Caki2 (cell line): ENCODE data around the gene FAM163B. TPM values are rescaled to one million over a fixed set of nuclear protein-coding genes. Genes with fewer than 3 reads are reported as not detected.
A peak's percentile ranks its signal among the peaks of the same experiment; 100 is the strongest.
"Not testable (repeated sequence)": the region's sequence is repeated elsewhere in the genome, so short reads cannot be mapped to it uniquely, and the experiment has no call there.

ENCODE experiments used
- DNase-seq: peaks from one replicate; pipeline ENCODE4 v3.0.0-alpha.2; 2015; ENCODE audit warnings: low read depth
- in situ Hi-C: cut with HindIII; loops from 2 replicates; pipeline ENCODE4 v1.10.0; 2016; ENCODE audit warnings: low sequenced_read_pairs, low pct_unique_long_range_greater_than_20kb, mixed read lengths
- total RNA-seq: library from RNA; depleted of rRNA; stranded (reverse); fragments of >200 nt; shearing (Covaris generic); gene quantifications from 2 replicates; pipeline ENCODE4 v1.2.3, GENCODE V29; 2014; ENCODE audit warnings: low replicate concordance

The FAM163B gene
- total RNA-seq, 1 experiment from 2014 or later = not detected

DNA sequence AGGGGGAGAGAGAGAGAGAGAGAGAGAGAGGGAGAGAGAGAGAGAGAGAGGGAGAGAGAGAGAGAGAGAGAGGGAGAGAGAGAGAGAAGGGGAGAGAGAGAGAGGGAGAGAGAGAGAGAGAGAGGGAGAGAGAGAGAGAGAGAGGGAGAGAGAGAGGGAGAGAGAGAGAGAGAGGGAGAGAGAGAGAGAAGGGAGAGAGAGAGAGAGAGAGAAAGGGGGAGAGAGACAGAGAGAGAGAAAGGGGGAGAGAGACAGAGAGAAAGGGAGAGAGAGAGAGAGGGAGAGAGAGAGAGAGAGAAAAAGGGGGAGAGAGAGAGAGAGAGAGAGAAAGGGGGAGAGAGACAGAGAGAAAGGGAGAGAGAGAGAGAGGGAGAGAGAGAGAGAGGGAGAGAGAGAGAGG lies 45.4 kb downstream of the FAM163B start:
- DNase-seq, in situ Hi-C loops: not testable (repeated sequence)

DNA sequence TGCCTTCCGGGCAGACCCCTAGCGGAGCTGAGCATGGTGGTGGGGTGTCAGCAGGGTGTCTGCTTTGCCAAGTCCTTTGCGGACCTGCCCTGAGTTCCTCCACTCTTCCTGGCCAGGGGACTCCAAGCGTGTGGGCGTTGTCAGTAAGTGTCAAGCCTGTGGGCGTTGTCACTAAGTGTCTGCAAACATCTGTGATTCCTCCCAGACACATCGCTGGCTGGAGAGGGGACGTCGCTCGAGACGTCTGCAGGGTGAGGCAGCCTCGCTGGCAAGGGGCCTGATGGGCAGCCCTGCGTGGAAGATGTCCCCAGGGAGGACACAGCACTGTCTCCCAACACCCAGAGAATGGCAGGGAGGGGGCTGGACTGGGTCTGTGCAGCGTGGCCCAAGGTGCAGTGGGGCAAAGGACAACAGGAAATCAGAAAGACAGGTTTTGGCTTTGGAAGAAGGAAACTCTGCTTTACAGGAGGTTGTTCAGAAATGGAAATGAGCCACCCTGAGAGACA lies 45.8 kb downstream of the FAM163B start:
- no peak for DNase-seq
- in situ Hi-C loops = no loop called here

DNA sequence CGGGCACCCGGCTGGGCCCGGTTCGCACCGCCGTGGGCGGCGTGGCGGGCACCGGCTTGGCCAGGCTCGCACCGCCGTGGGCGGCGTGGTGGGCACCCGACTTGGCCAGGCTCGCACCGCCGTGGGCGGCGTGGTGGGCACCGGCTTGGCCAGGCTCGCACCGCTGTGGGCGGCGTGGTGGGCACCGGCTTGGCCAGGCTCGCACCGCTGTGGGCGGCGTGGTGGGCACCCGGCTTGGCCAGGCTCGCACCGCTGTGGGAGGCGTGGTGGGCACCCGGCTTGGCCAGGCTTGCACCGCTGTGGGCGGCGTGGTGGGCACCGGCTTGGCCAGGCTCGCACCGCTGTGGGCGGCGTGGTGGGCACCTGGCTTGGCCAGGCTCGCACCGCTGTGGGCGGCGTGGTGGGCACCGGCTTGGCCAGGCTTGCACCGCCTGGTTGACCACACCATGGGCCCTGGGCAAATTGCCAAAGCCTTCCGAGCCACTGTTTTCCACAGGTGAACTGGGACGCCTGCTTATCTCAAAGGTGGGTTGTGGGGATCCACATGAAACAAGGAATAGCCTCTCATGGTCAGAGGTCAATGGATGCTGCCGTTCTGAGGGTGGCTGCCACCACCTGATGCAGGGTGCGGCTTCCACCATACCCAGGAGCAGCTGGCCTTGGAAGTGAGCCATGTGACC lies 46.4 kb downstream of the FAM163B start:
- DNase-seq = no peak
- in situ Hi-C loops = no loop called here

DNA sequence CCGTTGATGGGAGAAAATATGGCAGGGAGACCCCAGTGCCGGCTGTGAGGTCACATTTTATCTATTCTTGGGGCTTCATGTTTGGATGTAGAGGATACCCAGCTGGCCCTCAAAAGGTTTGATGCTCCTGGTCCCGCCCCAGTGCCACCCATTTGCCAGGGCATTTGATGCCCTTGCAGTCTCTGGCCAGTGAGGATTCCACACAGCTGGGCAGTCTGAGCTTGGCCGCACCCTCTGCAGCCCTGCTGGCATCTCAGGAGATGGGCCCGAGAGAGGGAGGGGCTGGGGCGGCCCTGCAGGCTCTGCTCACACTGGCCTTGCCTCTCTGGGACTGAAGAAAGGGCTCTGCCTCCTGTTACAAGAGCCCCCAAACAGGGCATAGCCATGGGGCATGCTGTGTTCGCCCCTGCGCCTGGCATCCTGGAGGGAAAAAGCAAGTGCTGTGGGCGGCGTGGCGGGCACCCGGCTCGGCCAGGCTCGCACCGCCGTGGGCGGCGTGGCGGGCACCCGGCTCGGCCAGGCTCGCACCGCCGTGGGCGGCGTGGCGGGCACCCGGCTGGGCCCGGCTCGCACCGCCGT lies 47.1 kb downstream of the FAM163B start:
- no peak for DNase-seq
- in situ Hi-C loops = no loop called here

DNA sequence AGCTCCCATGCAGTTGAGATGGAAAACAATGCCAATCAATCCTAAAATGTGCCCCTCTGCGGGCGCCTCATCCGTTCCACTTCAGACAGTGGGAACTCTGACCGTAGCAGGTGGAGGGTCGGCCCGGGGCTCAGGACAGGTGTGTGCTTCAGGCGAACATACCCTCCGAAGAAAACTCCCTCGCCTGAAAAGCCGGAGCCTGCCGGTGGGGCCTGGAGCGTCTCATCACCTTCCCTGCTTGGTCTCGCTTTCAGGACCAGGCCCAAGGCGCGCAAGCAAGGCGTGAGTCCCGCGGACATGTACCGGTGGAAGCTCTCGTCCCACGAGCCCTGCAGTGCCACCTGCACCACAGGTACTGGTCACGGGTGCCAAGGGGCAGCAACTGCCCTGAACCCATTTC lies 48.2 kb downstream of the FAM163B start:
- in situ Hi-C loops = no loop called here
- DNase-seq = no peak

DNA sequence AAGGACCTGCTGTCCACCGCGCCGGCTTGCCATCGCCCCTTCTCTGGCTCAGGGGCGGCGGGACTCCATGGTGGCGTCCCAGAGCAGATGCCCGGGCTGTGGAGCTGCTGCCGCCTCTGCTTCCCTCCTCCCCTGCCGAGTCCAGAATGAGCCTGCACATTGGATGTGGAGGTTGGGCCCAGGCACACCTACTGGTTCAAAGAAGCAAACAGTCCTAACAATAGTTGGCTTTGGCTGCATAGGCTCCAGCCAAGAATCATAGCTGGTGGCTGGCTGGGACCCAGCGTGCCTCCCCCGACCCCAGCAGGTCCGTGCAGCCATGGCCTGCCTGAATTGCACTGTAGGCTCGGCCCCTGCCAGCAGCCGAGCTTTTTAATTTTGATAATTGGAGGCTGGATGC lies 48.9 kb downstream of the FAM163B start:
- DNase-seq = no peak
- in situ Hi-C loops = no loop called here

DNA sequence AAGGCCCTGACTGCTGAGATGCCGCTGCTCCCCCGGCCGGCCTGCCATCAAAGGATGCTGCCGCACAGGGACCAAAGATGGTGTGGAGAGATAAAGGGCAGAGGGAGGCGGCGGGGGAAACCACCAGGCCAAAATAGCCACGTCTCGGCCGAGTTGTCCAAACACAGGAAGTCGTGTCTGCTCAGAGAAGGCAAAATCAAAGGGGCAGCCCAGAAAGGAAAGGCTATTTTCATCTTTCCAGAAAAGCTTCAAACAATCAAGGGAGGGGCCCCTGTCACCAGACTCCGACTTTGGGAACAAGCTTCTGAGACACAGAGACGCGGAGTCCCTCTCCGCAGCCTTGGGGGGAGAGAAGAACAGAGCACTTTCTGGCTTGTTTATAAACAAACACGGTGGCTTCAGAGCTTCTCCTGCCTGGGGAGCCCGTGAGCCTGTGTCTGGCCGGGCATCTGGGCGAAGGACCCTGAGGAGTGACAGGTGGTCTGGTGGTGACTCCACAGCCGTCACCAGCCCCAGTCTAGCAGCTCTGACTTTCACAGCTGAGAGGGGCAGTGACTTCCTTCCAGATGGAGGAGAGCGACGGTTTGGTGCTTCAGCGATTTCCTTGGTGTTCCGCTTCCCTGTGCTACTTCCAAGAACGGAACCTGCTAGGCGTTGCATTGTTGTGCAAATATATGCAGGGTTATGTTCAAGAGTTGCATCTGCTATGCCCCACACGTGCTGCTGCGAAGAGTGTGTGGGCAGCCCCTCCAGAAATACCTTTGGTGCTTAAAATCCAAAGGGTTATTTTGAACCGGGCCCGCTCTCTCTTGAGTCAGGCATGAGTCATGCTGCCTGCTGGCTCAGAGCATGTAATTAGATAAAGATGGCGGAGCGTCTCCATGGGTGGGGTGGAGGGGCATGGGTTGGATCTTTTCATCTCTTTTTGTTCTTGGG lies 50.7 kb downstream of the FAM163B start:
- in situ Hi-C loops = no loop called here
- DNase-seq = peak; percentile 18

DNA sequence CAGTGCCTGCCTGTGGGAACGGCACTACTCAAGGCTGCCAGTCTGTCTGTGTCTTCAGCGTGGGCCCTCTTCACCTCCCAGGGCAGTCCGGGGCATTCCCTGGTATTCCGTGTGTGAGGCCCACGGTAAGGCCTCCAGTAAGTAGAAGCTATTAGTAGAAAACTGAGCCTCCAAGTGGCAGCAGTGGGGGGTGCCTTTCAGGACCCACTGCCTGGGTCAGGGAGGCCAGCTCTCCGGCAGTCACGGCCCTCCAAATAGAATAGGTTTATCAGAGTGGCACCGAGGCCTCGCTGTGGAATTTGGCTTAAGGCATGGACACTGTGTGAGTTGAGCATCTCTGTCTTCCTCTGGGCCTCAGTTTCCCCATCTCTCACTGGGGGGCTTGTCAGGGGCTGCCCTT lies 51.6 kb downstream of the FAM163B start:
- no peak for DNase-seq
- in situ Hi-C loops = no loop called here

DNA sequence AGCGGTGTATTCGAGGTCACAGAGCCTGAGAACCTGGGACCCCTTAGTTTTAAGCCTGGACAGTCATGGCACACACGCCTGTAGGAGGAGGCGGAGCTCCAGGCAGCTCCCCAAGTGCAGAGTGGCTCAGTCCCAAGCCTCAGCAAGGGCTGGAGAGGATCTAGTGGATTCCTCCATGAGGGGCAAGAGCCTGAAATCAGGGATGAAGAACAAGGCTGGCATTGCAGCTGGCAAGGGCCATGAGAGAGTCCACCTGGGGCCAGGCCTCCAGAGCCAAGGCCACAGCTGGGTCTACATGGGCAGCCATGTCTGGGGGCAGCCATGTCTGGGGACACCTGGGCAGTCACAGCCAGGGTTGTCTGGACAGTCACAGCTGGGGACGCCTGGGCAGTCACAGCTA lies 52.8 kb downstream of the FAM163B start:
- no peak for DNase-seq
- in situ Hi-C loops = no loop called here

DNA sequence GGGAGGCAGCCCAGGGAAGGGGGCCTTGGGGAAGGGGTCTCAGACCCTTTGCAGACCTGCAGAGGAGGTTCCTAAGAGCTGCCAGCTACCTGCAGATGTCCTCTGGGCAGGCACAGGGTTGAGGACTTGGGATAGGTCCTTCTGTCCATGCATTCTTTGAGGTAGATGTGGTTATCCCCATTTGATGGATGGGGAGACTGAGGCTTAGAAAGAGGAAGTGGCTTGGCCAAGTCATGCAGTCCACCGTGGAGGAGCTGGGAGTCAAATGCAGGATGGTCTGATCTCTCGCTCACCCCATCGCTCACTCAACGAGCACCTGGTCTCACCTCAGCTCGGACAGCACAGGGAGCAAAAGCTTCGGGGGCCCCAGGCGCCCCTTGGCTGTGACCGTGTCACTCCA lies 54.5 kb downstream of the FAM163B start:
- in situ Hi-C loops = no loop called here
- DNase-seq = no peak

DNA sequence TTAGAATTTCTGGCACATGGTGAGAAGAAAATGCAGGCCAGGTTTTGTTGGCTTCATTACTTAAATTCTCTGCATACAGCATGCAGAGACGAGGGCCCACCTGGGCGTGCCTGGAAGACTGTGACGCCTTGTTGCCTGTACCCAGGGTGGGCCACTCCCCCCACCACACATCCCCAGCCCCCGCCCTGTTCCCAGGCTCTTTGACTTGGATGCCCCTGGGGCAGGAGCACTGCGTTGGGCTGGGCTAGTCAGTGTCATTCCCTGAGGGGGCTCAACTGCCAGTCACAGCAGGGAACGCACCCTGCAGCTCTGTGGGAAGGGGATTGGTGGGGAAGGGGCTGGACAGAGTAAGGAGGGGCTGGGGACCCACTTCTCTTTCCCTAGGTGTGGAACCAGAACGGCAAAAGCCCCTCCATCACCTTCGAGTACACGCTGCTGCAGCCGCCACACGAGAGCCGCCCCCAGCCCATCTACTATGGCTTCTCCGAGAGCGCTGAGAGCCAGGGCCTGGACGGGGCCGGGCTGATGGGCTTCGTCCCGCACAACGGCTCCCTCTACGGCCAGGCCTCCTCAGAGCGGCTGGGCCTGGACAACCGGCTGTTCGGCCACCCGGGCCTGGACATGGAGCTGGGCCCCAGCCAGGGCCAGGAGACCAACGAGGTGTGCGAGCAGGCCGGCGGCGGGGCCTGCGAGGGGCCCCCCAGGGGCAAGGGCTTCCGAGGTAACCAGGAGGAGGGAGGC lies 55.0 kb downstream of the FAM163B start:
- in situ Hi-C loops = no loop called here
- DNase-seq = no peak

DNA sequence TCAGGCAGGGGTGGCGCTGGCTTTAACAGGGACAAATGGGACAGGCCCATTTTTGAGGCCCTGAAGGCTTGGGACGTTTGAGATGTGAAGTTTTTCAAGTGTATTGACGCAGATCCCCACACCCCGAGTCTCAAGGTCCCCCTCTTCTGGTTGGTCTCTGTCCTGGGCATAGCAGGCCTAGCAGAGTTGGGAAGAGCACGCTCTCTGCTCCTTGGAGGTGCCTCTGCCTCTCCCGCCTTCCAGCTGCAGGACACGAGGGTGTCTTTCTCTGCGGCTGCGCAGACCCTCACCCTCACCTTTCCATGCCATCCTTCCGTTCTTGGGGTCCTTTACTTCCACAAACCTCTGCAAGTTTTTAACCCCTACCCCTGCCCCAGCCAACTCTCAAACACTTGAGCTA lies 56.1 kb downstream of the FAM163B start:
- in situ Hi-C loops = no loop called here
- no peak for DNase-seq

DNA sequence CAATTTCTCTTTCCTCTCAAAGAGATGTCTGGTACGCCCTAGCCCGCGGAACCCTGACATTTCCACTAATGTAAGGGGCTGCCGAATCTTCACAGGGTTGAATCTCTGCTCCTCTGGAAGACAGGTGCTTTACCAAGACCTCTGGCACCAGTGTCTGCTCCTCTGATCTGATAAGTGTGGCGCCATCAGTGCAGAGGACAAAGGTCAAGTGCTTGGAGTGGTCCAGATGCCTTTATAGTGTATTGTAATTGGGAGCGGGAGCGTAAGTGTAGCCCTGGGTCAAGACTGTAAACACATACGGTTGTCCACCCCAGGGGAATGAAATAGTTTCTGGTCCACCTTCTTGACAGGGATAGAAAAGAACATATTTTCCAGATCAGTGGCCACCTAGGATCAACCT lies 57.0 kb downstream of the FAM163B start:
- DNase-seq = no peak
- in situ Hi-C loops = no loop called here

DNA sequence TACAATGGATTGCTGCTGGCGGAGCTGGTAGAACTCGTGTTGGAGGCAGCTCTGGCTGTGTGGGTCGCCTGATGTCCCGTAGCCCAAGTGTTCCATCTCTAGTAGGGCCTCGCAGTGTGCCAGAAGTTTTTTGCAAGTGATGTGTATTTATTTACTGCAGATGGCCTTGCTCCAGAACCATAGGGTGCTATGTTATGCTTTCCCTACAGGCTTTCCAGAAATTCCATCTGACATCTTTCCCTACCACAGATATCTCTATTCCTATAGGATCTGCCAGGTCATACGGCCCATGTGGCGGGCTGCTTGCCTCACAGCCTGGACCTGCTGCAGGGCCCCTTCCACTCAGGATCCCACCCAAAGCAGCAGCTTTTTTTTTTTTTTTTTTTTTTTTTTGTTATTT lies 57.7 kb downstream of the FAM163B start:
- in situ Hi-C loops = no loop called here
- no peak for DNase-seq

DNA sequence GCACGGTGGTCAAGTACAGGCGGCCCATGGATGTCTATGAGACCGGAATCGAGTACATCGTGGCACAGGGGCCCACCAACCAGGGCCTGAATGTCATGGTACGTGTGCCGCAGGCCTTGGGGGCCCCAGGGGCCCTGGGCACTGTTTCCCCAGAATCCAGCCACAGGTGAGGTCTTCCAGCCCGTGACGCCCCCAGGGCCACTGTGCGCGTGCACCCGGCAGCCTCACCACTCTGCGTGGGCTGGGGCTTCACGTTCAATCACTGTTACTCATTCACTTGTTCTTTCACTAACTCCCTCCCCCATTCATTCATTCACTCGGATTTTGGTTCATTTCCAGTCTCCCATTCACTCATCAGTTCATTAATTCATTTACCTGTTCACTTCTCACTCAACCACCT lies 62.1 kb downstream of the FAM163B start:
- in situ Hi-C loops = no loop called here
- no peak for DNase-seq

DNA sequence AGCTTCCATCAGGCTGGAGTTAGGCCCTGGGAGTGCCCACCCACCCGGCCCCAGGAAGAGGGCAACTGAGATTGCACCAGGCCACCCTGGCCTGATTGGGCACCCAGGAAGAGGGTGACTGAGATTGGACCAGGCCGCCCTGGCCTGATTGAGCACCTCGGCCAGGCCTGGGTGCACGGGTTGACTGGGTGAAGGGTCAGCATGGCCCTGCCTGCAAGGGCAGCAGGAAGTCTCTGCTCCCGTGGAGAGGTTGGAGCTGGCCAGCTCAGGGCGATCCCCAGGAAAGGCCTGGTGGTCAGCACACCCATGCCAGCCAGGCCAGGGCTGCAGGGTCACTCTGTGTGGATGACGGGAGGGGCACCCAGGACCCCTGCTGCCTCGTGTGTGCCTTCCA lies 62.9 kb downstream of the FAM163B start:
- DNase-seq = no peak
- in situ Hi-C loops = no loop called here

DNA sequence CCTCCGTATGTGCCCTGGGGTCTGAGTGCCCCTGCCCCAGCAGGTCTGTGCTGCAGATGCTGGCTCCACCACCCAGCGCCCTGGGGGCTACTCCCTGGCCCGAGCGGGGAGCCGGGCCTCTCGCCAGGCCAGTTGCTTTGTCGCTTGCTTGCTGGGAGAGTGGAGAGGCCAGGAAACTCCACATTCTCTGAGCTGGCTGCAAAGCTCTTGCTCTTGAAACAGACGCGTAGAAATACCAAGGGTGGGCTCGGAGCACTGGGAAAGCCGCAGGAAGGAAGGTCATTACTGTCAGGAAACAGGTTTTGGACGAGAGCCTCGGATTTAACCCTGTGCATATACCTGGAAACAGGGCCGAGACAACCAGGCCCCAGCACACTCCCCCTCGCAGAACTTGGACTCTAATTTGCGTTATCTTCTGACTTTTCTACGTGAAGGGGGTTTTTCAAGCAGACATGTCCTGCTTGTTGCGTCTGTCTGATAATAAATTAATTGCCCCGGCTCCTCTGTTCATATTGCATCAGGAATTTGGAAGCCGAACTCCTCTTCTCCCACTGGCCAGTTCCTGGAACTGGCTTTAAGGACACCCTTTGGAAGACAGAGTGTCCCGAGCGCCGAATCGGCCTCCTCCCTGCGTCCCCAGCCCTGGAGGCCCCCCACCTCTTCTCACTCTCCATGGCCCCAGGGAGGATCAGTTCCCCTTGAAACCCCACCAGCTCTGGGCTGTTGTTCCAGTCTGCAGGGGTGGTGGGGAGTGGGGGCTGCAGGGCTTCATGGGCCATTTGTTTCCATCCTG lies 63.5 kb downstream of the FAM163B start:
- in situ Hi-C loops = no loop called here
- DNase-seq = no peak
